ENCODE results near the gene RREB1.

The RREB1 gene

GRCh38 chr6:7140631-7141378 is 33.0 kb downstream of the RREB1 start (continued):
- no peak for TF ChIP-seq ZNF518A (tag by site-specific recombination; conservative IDR thresholded peaks at IDR 0.05; ENCODE audit: low read depth)
- TF ChIP-seq OVOL3 (tag by site-specific recombination; IDR thresholded peaks at IDR 0.05) = no peak
- no peak for TF ChIP-seq GLI2 (tag by site-specific recombination; IDR thresholded peaks at IDR 0.05; ENCODE audit: borderline replicate concordance, low read depth)
- no peak for TF ChIP-seq ZNF623 (tag by site-specific recombination; IDR thresholded peaks at IDR 0.05)
- TF ChIP-seq ZNF248 (tag by site-specific recombination; IDR thresholded peaks at IDR 0.05) = no peak
- no peak for TF ChIP-seq ZNF416 (tag by site-specific recombination; IDR thresholded peaks at IDR 0.05)
- TF ChIP-seq ZNF362 (tag by site-specific recombination; IDR thresholded peaks at IDR 0.05) = no peak
- peak; percentile 31; the same call in 1 of the 2 replicates for TF ChIP-seq ZNF600 (tag by site-specific recombination; IDR thresholded peaks at IDR 0.05)
- no peak for TF ChIP-seq MYNN (tag by site-specific recombination; IDR thresholded peaks at IDR 0.05; ENCODE audit: borderline replicate concordance)
- no peak; the same call in 1 of the 2 replicates for TF ChIP-seq ZNF2 (tag by site-specific recombination; IDR thresholded peaks at IDR 0.05)
- TF ChIP-seq ZNF785 (tag by site-specific recombination; IDR thresholded peaks at IDR 0.05) = no peak
- TF ChIP-seq HOXC10 (CRISPR knock-in tag; IDR thresholded peaks at IDR 0.05) = no peak
- no peak for TF ChIP-seq ELK4 (IDR thresholded peaks at IDR 0.05; ENCODE audit: borderline replicate concordance, low read depth, low read length)
- no peak for TF ChIP-seq SCRT2 (tag by site-specific recombination; IDR thresholded peaks at IDR 0.05)
- no peak for TF ChIP-seq ZNF24 (tag by site-specific recombination; IDR thresholded peaks at IDR 0.05)
- no peak for TF ChIP-seq ZNF707 (tag by site-specific recombination; IDR thresholded peaks at IDR 0.05)
- TF ChIP-seq KLF10 (tag by site-specific recombination; IDR thresholded peaks at IDR 0.05) = no peak
- no peak for TF ChIP-seq ZFP69B (tag by site-specific recombination; IDR thresholded peaks at IDR 0.05)
- no peak for TF ChIP-seq ZNF140 (tag by site-specific recombination; IDR thresholded peaks at IDR 0.05)
- no peak for TF ChIP-seq ZSCAN16 (tag by site-specific recombination; IDR thresholded peaks at IDR 0.05)
- no peak for TF ChIP-seq ZNF521 (tag by site-specific recombination; IDR thresholded peaks at IDR 0.05)
- TF ChIP-seq ZNF776 (tag by site-specific recombination; IDR thresholded peaks at IDR 0.05; ENCODE audit: borderline replicate concordance) = no peak
- TF ChIP-seq YY2 (tag by site-specific recombination; IDR thresholded peaks at IDR 0.05) = peak; percentile 45; the same call in 1 of the 2 replicates
- peak; percentile 57 for TF ChIP-seq SP2 (tag by site-specific recombination; IDR thresholded peaks at IDR 0.05)
- 0 out of 2 replicates have a peak, but pooled peaks have one; percentile 33 for TF ChIP-seq KLF1 (tag by site-specific recombination; IDR thresholded peaks at IDR 0.05)
- TF ChIP-seq IKZF3 (tag by site-specific recombination; IDR thresholded peaks at IDR 0.05) = no peak
- TF ChIP-seq BCL11B (tag by site-specific recombination; IDR thresholded peaks at IDR 0.05; ENCODE audit: low read depth) = no peak
- TF ChIP-seq GFI1B (tag by site-specific recombination; IDR thresholded peaks at IDR 0.05) = no peak
- TF ChIP-seq ZBTB10 (tag by site-specific recombination; IDR thresholded peaks at IDR 0.05) = peak; percentile 55; the same call in 1 of the 2 replicates
- no peak for TF ChIP-seq ZNF449 (tag by site-specific recombination; IDR thresholded peaks at IDR 0.05)
